K562 (cell line): Measurements from ENCODE around the gene CD164L2. TPM values are rescaled to one million over a fixed set of nuclear protein-coding genes. Genes with fewer than 3 reads are reported as not detected.

Experiments used
- BACH1 ChIP-seq: fragments of 200-800 bp; sonication (Bioruptor generic); IDR thresholded peaks from 2 replicates; pipeline ENCODE4 v1.6.1; 2016; ENCODE audit warnings: missing genetic modification characterization, missing compliant biosample characterization
- HNRNPH1 ChIP-seq: fragments of 200-400 bp; formaldehyde crosslinking; optimal IDR thresholded peaks from 2 replicates; pipeline ENCODE3; 2017; ENCODE audit warnings: low read depth, mild to moderate bottlenecking, low read length, moderate library complexity
- HOXB6 ChIP-seq: fragments of 250-450 bp; sonication (Bioruptor Pico); IDR thresholded peaks from 2 replicates; pipeline ENCODE4 v1.5.1; 2022; ENCODE audit warnings: mild to moderate bottlenecking, borderline replicate concordance
- KAT8 ChIP-seq: fragments of 450-650 bp; IDR thresholded peaks from 2 replicates; pipeline ENCODE4 v1.6.1; 2016; ENCODE audit warnings: low read depth, mild to moderate bottlenecking
- KDM2B ChIP-seq: fragments of 250-450 bp; sonication (Bioruptor Pico); IDR thresholded peaks from 2 replicates; pipeline ENCODE4 v1.8.0; 2021; ENCODE audit warnings: mild to moderate bottlenecking, moderate library complexity
- KHSRP ChIP-seq: fragments of 450-650 bp; IDR thresholded peaks from 2 replicates; pipeline ENCODE4 v1.6.1; 2017
- MCM3 ChIP-seq: fragments of 450-650 bp; IDR thresholded peaks from 2 replicates; pipeline ENCODE4 v1.6.1; 2016
- MED1 ChIP-seq: sonication (generic); formaldehyde crosslinking; IDR thresholded peaks from 2 replicates; pipeline ENCODE4 v1.8.1; 2023; ENCODE audit warnings: missing genetic modification reagents, borderline replicate concordance
- MTF1 ChIP-seq: fragments of 250-450 bp; sonication (Bioruptor Pico); IDR thresholded peaks from 2 replicates; pipeline ENCODE4 v1.9.0; 2021; ENCODE audit warnings: moderate library complexity, mild to moderate bottlenecking, inconsistent platforms, borderline replicate concordance
- NBN ChIP-seq: fragments of 450-650 bp; IDR thresholded peaks from 2 replicates; pipeline ENCODE4 v1.6.1; 2016; ENCODE audit warnings: low read depth, mild to moderate bottlenecking
- NFIX ChIP-seq: fragments of 250-450 bp; sonication (Bioruptor Pico); IDR thresholded peaks from 2 replicates; pipeline ENCODE4 v1.4.0; 2020; ENCODE audit warnings: low read depth, mild to moderate bottlenecking, moderate library complexity
- POLR2G ChIP-seq: fragments of 200-400 bp; formaldehyde crosslinking; IDR thresholded peaks from 2 replicates; pipeline ENCODE4 v1.6.1; 2017; ENCODE audit warnings: low read depth, mild to moderate bottlenecking, antibody characterized with exemption, low read length, moderate library complexity
- POLR3G ChIP-seq: IDR thresholded peaks from 2 replicates; pipeline ENCODE4 v1.6.1; 2011; ENCODE audit not compliant: insufficient read length, insufficient replicate concordance; ENCODE audit errors: extremely low read depth
- RCOR1 ChIP-seq, 2 experiments: IDR thresholded peaks; 2 replicates each; pipeline ENCODE4 v1.6.1; 2012; ENCODE audit warnings: low read depth in 2 of 2, low read length in 2 of 2, borderline replicate concordance in 1 of 2, improper control_type of control experiment in 1 of 2
- SOX6 ChIP-seq: fragments of 450-650 bp; IDR thresholded peaks from 2 replicates; pipeline ENCODE4 v1.6.1; 2014; ENCODE audit warnings: mild to moderate bottlenecking
- ZBTB26 ChIP-seq: fragments of 450-650 bp; formaldehyde crosslinking; IDR thresholded peaks from 2 replicates; pipeline ENCODE4 v1.4.0; 2022; ENCODE audit warnings: missing genetic modification characterization
- ZC3H11A ChIP-seq: IDR thresholded peaks from 2 replicates; pipeline ENCODE4 v1.6.1; 2012; ENCODE audit warnings: low read depth, low read length, improper control_type of control experiment
- ZNF263 ChIP-seq: sonication (generic); formaldehyde crosslinking; IDR thresholded peaks from 2 replicates; pipeline ENCODE4 v1.8.0; 2022; ENCODE audit warnings: mild to moderate bottlenecking, missing genetic modification reagents, borderline replicate concordance
- ZNF277 ChIP-seq: fragments of 250-450 bp; sonication (Bioruptor Pico); IDR thresholded peaks from 2 replicates; pipeline ENCODE4 v1.8.0; 2022; ENCODE audit warnings: inconsistent platforms, mild to moderate bottlenecking, moderate library complexity, borderline replicate concordance
- ZNF311 ChIP-seq: fragments of 250-450 bp; sonication (Bioruptor Pico); IDR thresholded peaks from 2 replicates; pipeline ENCODE4 v1.4.0; 2020; ENCODE audit warnings: mild to moderate bottlenecking, moderate library complexity
- ZNF589 ChIP-seq: fragments of 200-800 bp; sonication (Bioruptor generic); IDR thresholded peaks from 2 replicates; pipeline ENCODE4 v1.6.1; 2016; ENCODE audit warnings: low read depth, missing genetic modification characterization, missing compliant biosample characterization
- ZNF740 ChIP-seq, 3 experiments: fragments of 200-800 bp in 1 of 3; sonication (Bioruptor generic) in 1 of 3; sonication (generic) in 1 of 3; formaldehyde crosslinking in 1 of 3; IDR thresholded peaks; 2 replicates each; pipeline versions ENCODE4 v1.6.1 to v1.8.0; 2016 to 2022; ENCODE audit warnings: mild to moderate bottlenecking in 2 of 3, missing compliant biosample characterization in 2 of 3, missing genetic modification characterization in 2 of 3, missing genetic modification reagents in 1 of 3
- ZSCAN29 ChIP-seq: fragments of 450-650 bp; IDR thresholded peaks from 2 replicates; pipeline ENCODE4 v1.6.1; 2017
- polyA plus RNA-seq, 8 experiments: library from polyadenylated mRNA; depleted of rRNA in 4 of 8; stranded (reverse) in 5 of 8; unstranded in 3 of 8; fragments of >200 nt; fragmentation: Nextera tagmentation in 2 of 8; fragmentation: Illumina TruSeq in 1 of 8; extraction: Ambion mirVana in 2 of 8; extraction: Trizol in 1 of 8; gene quantifications; 2 replicates each; pipeline versions ENCODE4 v1.2.1 to v1.2.3, GENCODE V29; 2011 to 2014; ENCODE audit warnings: inconsistent platforms in 1 of 8, missing spikeins in 1 of 8
- total RNA-seq, 7 experiments: library from RNA; depleted of rRNA in 6 of 7; stranded (reverse); fragments of >200 nt in 6 of 7; fragmentation: Illumina TruSeq in 2 of 7; extraction: Trizol in 2 of 7; gene quantifications; 2 replicates each; pipeline versions ENCODE4 v1.2.1 to v1.2.3, GENCODE V29; 2011 to 2021; ENCODE audit warnings: low replicate concordance in 1 of 7
- TF ChIP-seq, protein P1 (sequence below): fragments of 250-450 bp; sonication (Bioruptor Pico); IDR thresholded peaks from 2 replicates; pipeline ENCODE4 v1.5.0; 2020; ENCODE audit warnings: mild to moderate bottlenecking, borderline replicate concordance

CD164L2 gene
- total and polyA plus RNA-seq, 9 of the 15 experiments (the other 6 are each of a cell fraction or from before 2014, with no cell fraction given) = 0.08 to 0.92 (median 0.38) TPM; not detected in 1

DNA sequence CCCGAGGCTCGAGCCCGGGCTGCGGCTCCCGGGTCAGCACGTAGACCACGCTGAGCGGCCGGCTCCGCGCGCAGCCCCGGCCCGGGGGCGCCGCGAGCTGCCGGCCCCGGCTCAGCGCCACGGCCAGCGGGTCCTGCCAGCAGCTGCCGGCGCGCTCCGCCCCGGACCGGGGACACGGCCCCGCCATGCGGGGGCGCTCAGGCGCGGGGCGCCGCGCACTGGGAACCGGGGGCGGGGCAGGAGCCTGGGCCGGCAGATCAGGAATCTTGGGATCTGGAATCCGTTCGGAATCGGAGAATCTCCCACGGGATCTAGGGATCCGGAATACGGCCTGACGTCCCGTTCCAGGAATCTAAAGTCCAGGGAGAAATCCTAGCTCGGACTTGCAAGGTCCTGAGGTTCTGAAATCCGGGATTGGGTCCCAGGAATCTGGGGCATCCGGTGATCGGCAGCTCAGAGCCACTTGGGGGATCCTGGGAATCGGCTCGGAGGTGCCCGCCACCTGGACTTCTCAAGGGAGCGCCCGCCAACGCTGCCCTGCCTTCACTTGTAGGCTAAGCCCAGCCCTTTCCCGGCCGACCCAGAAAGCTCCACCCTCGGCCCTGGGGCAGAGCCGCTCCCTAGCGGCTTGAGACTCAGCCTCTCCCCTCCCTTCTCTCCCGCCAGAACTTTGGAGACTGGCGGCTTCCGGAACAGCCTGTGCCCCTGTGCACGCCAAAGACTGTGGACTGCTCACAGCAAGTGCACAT lies 16.5 kb downstream of the CD164L2 start, which contains the start of gene MAP3K6 (continued):
- TF ChIP-seq ZNF277 (CRISPR knock-in tag) = no peak
- TF ChIP-seq HNRNPH1 = no peak
- TF ChIP-seq POLR3G = no peak
- TF ChIP-seq POLR2G = peak; percentile 84
- no peak for TF ChIP-seq ZNF589 (CRISPR knock-in tag)
- TF ChIP-seq MED1 (CRISPR knock-in tag) = no peak
- TF ChIP-seq ZSCAN29 = no peak; the same call in 1 of the 2 replicates
- 0 out of 2 replicates have a peak, but pooled peaks have one; percentile 50 for TF ChIP-seq NBN
- TF ChIP-seq ZNF311 (CRISPR knock-in tag) = no peak
- TF ChIP-seq ZC3H11A = no peak
- TF ChIP-seq BACH1 (tag) = no peak
- TF ChIP-seq SOX6 = no peak
- no peak for TF ChIP-seq HOXB6
- no peak for TF ChIP-seq KAT8
- TF ChIP-seq, protein P1, sequence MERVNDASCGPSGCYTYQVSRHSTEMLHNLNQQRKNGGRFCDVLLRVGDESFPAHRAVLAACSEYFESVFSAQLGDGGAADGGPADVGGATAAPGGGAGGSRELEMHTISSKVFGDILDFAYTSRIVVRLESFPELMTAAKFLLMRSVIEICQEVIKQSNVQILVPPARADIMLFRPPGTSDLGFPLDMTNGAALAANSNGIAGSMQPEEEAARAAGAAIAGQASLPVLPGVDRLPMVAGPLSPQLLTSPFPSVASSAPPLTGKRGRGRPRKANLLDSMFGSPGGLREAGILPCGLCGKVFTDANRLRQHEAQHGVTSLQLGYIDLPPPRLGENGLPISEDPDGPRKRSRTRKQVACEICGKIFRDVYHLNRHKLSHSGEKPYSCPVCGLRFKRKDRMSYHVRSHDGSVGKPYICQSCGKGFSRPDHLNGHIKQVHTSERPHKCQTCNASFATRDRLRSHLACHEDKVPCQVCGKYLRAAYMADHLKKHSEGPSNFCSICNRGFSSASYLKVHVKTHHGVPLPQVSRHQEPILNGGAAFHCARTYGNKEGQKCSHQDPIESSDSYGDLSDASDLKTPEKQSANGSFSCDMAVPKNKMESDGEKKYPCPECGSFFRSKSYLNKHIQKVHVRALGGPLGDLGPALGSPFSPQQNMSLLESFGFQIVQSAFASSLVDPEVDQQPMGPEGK (CRISPR knock-in tag) = no peak
- TF ChIP-seq ZNF740 (CRISPR knock-in tag; IDR thresholded peaks at IDR 0.05) = no peak
- no peak for TF ChIP-seq ZNF740 (tag; IDR thresholded peaks at IDR 0.05)
- no peak for TF ChIP-seq ZBTB26
- TF ChIP-seq MTF1 (CRISPR knock-in tag) = no peak
- TF ChIP-seq RCOR1 (IDR thresholded peaks at IDR 0.05; ENCODE audit: borderline replicate concordance in 1 of 2, low read depth in 2 of 2, low read length in 2 of 2) = no peak; a peak in 2 of 4 replicates
- peak; percentile 76; the same call in 1 of the 2 replicates for TF ChIP-seq KDM2B (CRISPR knock-in tag)
- TF ChIP-seq ZNF263 = peak; percentile 16; the same call in 1 of the 2 replicates
- no peak for TF ChIP-seq NFIX (CRISPR knock-in tag)
- no peak for TF ChIP-seq MCM3
- no peak for TF ChIP-seq KHSRP
